Adipocyte (in vitro differentiated cells): ENCODE data around the gene WDR27.
"Not testable (repeated sequence)": the region's sequence is repeated elsewhere in the genome, so short reads cannot be mapped to it uniquely, and the experiment has no call there.

ENCODE experiments used
- DNase-seq: peaks from one replicate; pipeline ENCODE4 v3.0.0-alpha.2; 2015; ENCODE audit warnings: low read depth
- H3K27me3 ChIP-seq: replicated peaks from 2 replicates; pipeline ENCODE4 v1.7.0; 2013; ENCODE audit warnings: mild to moderate bottlenecking, low read length, moderate library complexity; ENCODE audit not compliant: control insufficient read depth, insufficient read depth
- H3K36me3 ChIP-seq: 2 replicates; pipeline ENCODE4 v1.7.0; 2013; ENCODE audit warnings: low read length, mild to moderate bottlenecking, moderate library complexity; ENCODE audit not compliant: control insufficient read depth, insufficient read depth, severe bottlenecking
- H3K4me1 ChIP-seq: 2 replicates; pipeline ENCODE4 v1.7.0; 2013; ENCODE audit warnings: mild to moderate bottlenecking, low read length, moderate library complexity; ENCODE audit not compliant: control insufficient read depth, insufficient read depth
- H3K4me3 ChIP-seq: 2 replicates; pipeline ENCODE4 v1.7.0; 2013; ENCODE audit warnings: mild to moderate bottlenecking, low read length, moderate library complexity
- H3K9ac ChIP-seq: 2 replicates; pipeline ENCODE4 v1.7.0; 2013; ENCODE audit warnings: mild to moderate bottlenecking, low read length, moderate library complexity
- H3K9me3 ChIP-seq: 2 replicates; pipeline ENCODE4 v1.7.0; 2013; ENCODE audit warnings: mild to moderate bottlenecking, low read length, moderate library complexity; ENCODE audit not compliant: control insufficient read depth

Gene WDR27

DNA sequence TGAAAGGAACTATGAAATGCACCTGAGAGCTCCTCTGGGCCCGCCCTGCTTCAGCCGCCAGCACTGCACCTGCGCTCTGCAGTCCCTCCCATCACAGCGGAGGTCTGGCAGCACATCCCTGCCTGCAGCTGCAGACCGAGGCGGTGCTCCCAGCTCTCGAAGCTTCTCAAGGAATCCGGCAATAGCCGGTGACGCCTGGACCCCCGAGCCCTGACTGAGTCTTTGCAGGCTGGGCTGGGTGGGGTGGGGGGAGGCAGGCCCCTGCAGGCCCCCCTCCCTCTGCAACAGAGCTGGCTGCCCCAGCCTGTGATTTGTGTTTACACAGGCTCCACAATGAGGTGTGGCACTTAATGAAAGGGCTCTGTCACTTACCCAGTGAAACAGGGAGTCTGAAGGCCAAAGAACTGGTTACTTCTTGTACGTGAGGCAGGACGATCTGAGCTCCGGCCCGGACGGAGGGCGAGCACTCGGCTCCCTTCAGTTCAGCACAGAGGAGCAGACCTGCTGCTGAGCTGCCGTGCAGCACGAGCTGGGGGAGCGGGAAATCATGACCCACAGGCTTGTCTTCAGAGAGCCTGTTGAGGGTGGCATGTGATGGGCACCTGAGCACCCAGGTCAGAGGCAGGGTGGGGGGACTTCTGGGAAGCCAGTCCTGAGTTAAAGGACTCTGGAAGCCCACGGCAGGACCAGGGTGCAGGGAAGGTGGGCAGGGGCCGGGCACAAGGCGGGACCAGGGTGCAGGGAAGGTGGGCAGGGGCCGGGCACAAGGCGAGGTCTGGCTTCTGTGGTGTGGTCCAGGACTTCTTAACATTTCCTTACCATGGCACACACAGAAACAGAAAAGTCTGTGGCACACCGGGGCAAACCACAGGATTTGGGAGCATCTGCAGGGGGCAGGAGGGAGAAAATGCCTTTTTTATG, 255.9 kb downstream of the WDR27 start:
- Histone ChIP-seq H3K27me3 (no peaks in the 10 kb centered on the region), H3K9me3 (no peaks in the 10 kb centered on the region), H3K4me3 (no peak overlapping the region), H3K4me1 (no peaks in the 10 kb centered on the region), H3K9ac (no peak overlapping the region), H3K36me3 (no peaks in the 10 kb centered on the region)
- no peak for DNase-seq

GRCh38 chr6:169445227-169445626, 256.6 kb downstream of the WDR27 start:
- Histone ChIP-seq H3K9ac (no peak overlapping the region), H3K4me3 (no peak overlapping the region), H3K4me1 (no peaks in the 10 kb centered on the region), H3K27me3 (no peaks in the 10 kb centered on the region), H3K9me3 (no peaks in the 10 kb centered on the region), H3K36me3 (no peaks in the 10 kb centered on the region)
- no peak for DNase-seq

- Histone ChIP-seq H3K4me3 (no peak overlapping the region), H3K36me3 (no peaks in the 10 kb centered on the region), H3K27me3 (no peaks in the 10 kb centered on the region), H3K9me3 (no peaks in the 10 kb centered on the region), H3K4me1 (no peaks in the 10 kb centered on the region), H3K9ac (no peak overlapping the region)
- no peak for DNase-seq
These were observed 260.5 kb downstream of the WDR27 start for GRCh38 chr6:169441292-169441691.

DNA sequence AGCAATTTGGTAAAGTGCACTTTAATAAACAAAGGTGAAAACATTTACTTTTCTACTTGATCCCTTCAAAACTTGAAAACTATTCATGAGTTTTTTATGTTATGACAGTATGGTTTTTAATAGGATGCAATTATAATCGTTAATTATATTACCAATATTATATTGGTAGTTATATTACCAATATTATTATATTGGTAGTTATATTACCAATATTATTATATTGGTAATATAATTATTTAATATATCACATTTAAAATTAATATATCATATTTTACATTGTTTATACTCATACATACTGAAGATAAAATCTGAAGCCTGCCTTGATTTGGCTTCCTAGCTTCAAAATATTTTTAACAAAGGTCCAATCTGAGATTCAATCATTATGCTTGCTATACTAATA, 262.1 kb downstream of the WDR27 start:
- Histone ChIP-seq H3K9ac (no peak overlapping the region), H3K4me1 (peaks cover 2% of the 10 kb centered on the region), H3K4me3 (no peak overlapping the region), H3K9me3 (no peaks in the 10 kb centered on the region), H3K36me3 (no peaks in the 10 kb centered on the region), H3K27me3 (no peaks in the 10 kb centered on the region)
- no peak for DNase-seq

DNA sequence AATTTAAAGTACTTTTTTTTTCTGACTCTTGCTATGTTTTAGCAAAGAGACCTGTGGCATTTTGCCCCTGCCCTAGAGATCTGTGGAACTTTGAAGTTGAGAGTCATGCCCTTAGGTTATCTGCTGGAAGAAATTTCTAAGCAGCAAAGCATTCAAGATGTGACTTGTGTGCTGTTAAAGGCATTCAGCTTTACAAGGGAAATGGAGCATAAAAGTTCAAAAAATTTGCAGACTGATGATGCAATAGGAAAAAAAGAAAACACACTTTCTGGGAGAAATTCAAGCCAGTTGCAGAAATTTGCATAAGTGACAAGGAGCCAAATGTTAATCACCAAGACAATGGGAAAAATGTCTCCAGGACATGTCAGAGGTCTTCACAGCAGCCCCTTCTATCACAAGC, 267.3 kb downstream of the WDR27 start:
- H3K27me3 ChIP-seq, H3K4me3 ChIP-seq, H3K9ac ChIP-seq, H3K36me3 ChIP-seq, H3K4me1 ChIP-seq: not testable (repeated sequence)
- DNase-seq = peak; percentile 43
- peaks cover 17% of the 10 kb centered on the region for H3K9me3 ChIP-seq

- DNase-seq = no peak
- Histone ChIP-seq H3K36me3 (no peaks in the 10 kb centered on the region), H3K27me3 (no peaks in the 10 kb centered on the region), H3K4me1 (peaks cover 17% of the 10 kb centered on the region), H3K9ac (no peak overlapping the region), H3K4me3 (no peak overlapping the region), H3K9me3 (peaks cover 13% of the 10 kb centered on the region)
These were observed 272.8 kb downstream of the WDR27 start for GRCh38 chr6:169429001-169429400.

DNA sequence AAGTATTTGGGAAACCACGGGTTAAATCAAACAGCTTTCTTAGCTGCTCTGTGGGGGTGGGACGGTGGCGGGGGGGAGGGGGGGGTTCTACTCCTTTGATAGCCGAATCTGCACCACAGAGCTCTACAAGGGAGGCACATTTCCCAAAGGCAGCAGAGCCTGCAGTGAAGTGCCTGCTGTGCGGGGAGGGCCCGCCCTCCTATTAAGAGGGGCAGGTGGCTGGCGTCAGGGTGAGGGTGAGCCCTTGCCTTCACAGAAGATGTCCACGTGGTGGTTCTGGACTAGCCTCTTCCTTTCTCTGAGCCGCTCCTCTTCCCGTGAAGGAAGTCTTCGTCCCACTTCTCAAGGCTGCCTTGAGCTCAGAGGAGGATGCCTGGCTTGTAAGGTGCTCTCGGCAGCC, 273.3 kb downstream of the WDR27 start:
- Histone ChIP-seq H3K9ac (peak overlapping the region; percentile 85), H3K4me1 (peaks cover 17% of the 10 kb centered on the region), H3K36me3 (no peaks in the 10 kb centered on the region), H3K4me3 (no peak overlapping the region), H3K9me3 (peaks cover 13% of the 10 kb centered on the region), H3K27me3 (no peaks in the 10 kb centered on the region)
- no peak for DNase-seq

DNA sequence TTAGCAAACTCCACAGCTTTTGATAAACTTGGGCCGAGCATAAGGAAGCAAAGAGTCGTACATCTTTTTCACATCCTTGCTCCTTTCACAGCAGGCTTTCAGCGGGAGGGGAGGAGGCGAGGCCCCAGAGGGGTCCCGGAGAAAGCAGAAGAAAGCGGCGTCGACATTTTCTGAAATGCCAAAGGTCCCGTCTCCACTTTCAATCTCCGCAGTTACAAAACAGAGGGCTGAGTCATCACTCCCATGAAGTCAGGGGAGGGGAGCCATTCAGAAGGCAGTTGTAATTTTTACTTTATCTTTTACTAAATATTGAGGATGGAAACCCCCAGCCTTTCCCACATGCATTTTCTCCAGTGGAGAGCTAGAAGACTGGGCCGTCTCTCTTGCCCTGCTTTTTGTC, 274.0 kb downstream of the WDR27 start:
- Histone ChIP-seq H3K9ac (peak overlapping the region; percentile 85), H3K27me3 (no peaks in the 10 kb centered on the region), H3K9me3 (peaks cover 13% of the 10 kb centered on the region), H3K4me3 (peak overlapping the region; percentile 60), H3K36me3 (no peaks in the 10 kb centered on the region), H3K4me1 (peaks cover 17% of the 10 kb centered on the region)
- peak; percentile 91 for DNase-seq

GRCh38 chr6:169426611-169427010, 275.2 kb downstream of the WDR27 start:
- H3K9ac ChIP-seq = no peak overlapping the region
- H3K36me3 ChIP-seq = no peaks in the 10 kb centered on the region
- DNase-seq = no peak
- peaks cover 12% of the 10 kb centered on the region for H3K9me3 ChIP-seq
- H3K27me3 ChIP-seq = no peaks in the 10 kb centered on the region
- peaks cover 17% of the 10 kb centered on the region for H3K4me1 ChIP-seq
- no peak overlapping the region for H3K4me3 ChIP-seq

DNA sequence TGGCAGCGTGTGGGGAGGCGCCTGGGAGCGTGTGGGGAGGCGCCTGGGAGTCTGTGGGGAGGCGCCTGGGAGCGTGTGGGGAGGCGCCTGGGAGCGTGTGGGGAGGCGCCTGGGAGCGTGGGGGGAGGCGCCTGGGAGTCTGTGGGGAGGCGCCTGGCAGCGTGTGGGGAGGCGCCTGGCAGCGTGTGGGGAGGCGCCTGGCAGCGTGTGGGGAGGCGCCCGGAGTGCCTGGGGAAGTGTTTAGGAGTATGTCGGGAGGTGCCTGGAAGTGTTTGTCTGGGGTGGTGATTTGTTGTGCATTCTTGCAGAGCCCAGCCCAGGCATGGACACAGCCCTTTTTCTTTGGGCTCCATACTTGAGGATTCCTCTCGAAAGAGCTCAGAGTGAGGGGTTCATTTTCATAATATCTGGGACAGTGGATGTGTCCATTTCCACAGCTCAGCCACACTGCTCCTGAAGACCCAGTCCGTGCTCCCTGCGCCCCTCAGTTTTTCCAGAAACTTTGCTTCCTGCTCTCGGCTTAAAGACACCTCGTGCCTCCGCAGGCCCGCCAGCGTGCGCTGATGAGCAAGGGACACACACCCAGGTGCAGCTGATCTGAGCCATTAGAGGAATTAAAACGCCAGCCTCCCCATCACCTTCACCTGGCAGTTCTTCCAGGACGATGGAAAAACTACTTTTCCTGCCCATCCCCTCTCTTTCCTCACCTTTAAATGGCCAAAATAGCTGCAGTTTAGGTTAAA, 276.0 kb downstream of the WDR27 start:
- Histone ChIP-seq H3K27me3 (no peaks in the 10 kb centered on the region), H3K4me3 (peak overlapping the region; percentile 18), H3K36me3 (no peaks in the 10 kb centered on the region), H3K9me3 (peaks cover 4% of the 10 kb centered on the region), H3K4me1 (peaks cover 17% of the 10 kb centered on the region), H3K9ac (peak overlapping the region; percentile 21)
- no peak for DNase-seq

DNA sequence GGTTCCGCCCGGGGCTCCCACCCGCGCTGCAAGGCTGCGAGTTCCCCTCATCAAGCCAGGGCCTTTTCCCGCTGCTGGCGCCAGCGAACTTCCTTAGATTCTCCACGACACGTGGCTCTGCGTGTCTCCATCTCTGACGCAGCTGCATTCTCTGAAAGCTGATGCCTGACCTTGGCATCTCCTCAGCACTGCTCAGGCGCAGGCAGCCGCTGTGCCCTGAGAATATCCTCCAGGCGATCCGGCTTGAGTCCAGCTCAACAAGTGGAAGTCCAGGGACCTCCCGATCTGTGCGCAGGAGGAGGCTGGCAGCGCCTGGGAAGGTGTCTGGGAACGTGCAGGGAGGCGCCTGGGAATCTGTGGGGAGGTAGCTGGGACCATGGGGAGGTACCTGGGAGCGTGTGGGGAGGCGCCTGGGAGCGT, 277.0 kb downstream of the WDR27 start:
- no peaks in the 10 kb centered on the region for H3K27me3 ChIP-seq
- H3K4me3 ChIP-seq = peak overlapping the region; percentile 39
- no peaks in the 10 kb centered on the region for H3K36me3 ChIP-seq
- peak overlapping the region; percentile 24 for H3K9ac ChIP-seq
- H3K4me1 ChIP-seq = peaks cover 17% of the 10 kb centered on the region
- DNase-seq = no peak
- no peaks in the 10 kb centered on the region for H3K9me3 ChIP-seq
